Endometrial microvascular endothelial cells (primary cell): Measurements from ENCODE around the gene GDPD2. TPM values are rescaled to one million over a fixed set of nuclear protein-coding genes. Genes with fewer than 3 reads are reported as not detected.
"Not testable (repeated sequence)": the region's sequence is repeated elsewhere in the genome, so short reads cannot be mapped to it uniquely, and the experiment has no call there.

Experiments
- in situ Hi-C: cut with HindIII; loops from 2 replicates; pipeline ENCODE4 v1.10.0; 2017; ENCODE audit warnings: low sequenced_read_pairs, low pct_unique_long_range_greater_than_20kb; ENCODE audit errors: inconsistent ontology term
- total RNA-seq: library from RNA; depleted of rRNA; stranded (reverse); fragments of >200 nt; gene quantifications from one replicate; pipeline ENCODE4 v1.2.3, GENCODE V29; 2015; ENCODE audit errors: inconsistent ontology term

GDPD2 gene
- total RNA-seq: not detected

DNA sequence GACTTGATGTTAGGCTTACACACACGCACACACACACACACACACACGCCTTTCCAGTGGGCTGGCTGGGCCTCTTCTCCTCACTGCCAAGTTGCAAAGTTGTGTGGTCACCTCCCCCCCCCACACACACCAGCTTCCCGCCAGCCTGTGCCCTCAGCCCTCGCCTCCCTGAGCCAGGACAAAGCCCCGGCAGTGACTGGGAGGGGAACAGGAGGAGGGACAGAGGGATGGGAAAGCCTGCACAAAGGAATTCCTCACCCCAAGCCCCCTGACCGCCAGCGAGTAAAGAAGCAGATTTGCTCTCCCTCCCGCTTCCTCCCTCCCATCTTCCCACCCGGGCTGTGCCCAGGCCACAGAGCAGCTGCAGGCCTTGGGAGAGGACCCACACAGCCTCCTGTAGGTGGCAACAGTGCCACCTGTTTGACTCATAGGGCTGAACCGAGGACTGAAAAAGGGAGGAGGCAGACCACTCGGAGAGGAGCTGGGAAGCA is at the start of gene GDPD2:
Gene GDPD2, plus strand, starts transcription at position 464 of the 491 bp plus-strand sequence. CDS start 1,671 bp downstream, outside the sequence.
- in situ Hi-C loops: no loop called here

GRCh38 chrX:70386235-70386634 is 36.9 kb upstream of the GDPD2 start:
- in situ Hi-C loops: no loop called here

DNA sequence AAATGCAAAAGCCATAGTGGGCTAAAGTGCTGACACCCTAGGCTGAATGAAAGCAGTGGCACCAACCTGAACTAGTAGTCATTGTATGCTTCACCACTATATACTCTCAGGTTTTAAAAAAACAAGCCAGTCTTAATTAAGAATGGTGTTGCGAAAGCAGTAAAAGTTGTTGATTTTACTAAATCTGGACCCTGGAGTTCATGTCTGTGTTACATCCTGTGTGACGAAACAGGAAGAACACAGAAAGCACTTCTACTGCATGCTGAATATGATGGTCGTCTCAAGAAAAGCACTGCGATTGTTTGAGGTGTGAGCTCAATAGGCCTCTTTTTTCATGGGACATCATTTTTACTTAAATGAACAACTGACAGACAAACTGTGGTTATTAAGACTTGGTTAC is 24.2 kb upstream of the GDPD2 start:
- in situ Hi-C loops: no loop called here

DNA sequence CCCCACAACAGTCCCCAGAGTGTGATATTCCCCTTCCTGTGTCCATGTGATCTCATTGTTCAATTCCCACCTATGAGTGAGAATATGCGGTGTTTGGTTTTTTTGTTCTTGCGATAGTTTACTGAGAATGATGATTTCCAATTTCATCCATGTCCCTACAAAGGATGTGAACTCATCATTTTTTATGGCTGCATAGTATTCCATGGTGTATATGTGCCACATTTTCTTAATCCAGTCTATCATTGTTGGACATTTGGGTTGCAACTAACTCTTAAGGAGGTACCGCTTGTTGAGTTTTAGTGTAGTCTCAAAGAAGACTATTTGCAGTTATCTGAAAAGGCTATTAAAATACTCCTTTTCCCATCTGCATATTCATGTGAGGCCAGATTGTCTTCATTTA is 22.9 kb upstream of the GDPD2 start:
- in situ Hi-C loops: not testable (repeated sequence)

DNA sequence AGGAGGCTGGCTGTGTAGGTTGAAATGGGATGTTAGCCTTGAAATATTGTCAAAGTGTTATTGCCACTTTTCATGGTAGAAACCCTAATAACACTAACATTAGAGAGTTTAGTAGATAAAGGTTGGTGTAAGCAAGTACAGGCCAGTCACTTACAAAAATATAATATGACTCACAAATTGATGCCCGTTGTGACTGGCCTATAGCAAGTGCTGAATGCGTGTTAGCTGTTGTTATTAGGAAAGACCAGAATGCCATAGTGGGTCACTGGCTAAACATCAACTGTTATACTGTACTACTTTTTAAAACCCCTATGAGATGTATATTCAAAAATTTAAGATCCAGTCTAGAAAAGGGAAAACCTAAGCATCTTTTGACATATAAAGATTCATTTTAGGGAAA is 20.4 kb upstream of the GDPD2 start:
- in situ Hi-C loops: no loop called here

DNA sequence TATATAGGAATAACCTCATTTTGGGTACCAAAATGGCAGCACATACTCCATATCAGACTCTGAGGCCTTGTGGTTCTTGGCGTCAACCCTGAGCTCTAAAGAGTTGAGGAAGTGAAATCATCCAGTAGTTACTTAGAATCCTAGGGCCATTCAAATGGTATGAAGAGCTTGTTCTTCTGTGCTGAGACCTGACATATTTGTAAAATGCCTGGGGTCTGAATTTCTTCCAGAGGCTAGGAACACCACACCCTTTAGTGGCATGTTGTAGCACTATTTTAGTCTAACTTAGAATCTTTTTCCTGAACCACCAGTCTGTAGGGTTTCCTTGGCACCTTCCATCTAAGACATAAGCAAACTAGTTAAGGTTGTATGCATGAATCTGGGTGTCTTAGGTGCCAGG is 18.1 kb upstream of the GDPD2 start:
- in situ Hi-C loops: no loop called here

GRCh38 chrX:70410921-70411320 is 12.2 kb upstream of the GDPD2 start:
- in situ Hi-C loops: no loop called here

DNA sequence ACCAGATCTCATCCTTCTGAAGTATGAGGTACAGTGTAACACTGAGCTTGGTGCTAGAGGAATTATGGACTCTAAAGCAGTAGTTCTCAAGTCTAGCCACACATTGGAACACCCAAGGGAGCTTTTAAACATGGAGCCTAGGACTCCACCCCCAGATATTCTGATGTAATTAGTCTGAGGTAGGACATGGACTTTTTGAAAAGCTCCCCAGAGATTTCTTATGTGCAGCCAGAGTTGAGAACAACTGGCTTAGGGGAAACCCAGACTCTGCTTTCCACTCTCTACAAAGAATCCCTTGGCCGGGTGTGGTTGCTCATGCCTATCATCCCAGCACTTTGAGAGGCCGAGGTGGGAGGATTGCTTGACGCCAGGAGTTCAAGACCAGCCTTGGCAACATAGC is 11.6 kb upstream of the GDPD2 start:
- in situ Hi-C loops: no loop called here

DNA sequence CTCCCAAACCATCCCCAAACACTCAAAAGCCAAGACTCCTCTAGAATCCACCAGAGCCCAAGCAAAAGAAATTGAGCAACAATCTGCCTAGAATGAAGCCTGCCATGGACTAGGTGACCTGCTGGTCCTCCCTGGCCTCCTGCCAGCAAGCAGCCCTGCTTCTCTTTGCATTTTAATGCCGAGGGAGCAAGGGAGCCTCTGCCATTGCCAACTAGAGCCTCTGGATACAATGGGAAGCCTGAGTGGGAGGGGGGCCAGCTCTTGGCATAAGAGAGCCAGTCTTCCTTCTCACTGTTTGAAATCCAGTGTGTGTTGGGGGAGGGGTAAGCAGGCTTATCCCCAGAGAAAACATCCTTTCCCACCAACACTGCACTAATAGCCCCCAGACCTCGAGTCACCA is 1.5 kb upstream of the GDPD2 start:
- in situ Hi-C loops: no loop called here

DNA sequence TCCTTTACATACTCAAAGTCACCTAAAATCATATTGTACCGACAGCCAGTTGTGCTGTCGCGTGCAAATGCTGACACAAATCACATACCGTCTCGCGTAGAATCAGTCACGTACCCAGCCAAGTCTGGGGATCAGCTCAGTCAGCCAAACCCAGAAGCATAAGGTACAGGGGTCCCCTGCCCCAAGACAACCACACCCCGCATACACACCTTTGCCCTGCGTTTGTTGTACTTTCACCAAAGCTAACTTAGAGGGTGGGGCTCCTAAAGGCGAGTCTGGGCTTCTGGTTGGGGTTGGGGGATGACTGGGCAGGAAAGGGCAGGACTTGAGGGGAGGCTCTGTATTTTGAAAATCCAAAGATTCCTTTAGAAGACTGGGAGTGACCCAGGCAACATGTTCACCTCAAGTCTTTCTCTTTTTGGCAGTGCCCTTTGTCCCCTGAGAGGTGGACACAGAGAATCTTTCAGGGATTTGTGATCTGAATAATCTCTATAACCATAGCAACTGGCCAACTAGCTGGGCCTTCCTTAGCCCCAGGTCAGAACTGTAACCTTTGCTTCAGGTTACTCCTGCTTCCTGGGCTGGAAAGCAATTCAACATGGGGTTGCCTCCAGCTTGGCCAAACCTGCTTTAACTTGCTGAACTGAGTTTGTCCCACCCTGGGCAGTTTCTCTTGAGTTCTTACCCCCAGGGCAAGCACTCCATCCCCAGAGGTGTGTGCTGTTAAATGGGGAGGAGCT is 992 bp downstream of the GDPD2 start:
- in situ Hi-C loops: no loop called here

GRCh38 chrX:70424801-70425200 is 1.7 kb downstream of the GDPD2 start:
- in situ Hi-C loops: no loop called here

GRCh38 chrX:70426286-70427278 is 3.5 kb downstream of the GDPD2 start:
- in situ Hi-C loops: no loop called here

DNA sequence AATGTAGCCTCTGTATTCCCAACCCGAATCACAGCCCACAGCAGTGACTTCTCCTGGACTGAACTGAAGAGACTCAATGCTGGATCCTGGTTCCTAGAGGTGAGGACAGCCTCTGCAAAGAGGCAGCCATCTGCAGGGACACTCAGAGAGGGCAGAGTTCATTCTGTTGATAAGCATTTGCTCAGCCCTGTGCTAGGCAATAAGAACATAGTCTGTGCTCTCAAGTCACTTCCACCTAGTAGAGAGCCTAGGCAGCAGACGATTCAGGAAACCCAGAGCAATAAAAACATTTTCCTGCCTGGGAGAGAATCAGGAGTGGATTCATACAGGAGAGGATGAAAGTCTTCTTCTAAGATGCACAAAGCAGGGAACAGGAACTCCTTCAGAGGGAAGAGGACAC is 4.3 kb downstream of the GDPD2 start:
- in situ Hi-C loops: no loop called here

DNA sequence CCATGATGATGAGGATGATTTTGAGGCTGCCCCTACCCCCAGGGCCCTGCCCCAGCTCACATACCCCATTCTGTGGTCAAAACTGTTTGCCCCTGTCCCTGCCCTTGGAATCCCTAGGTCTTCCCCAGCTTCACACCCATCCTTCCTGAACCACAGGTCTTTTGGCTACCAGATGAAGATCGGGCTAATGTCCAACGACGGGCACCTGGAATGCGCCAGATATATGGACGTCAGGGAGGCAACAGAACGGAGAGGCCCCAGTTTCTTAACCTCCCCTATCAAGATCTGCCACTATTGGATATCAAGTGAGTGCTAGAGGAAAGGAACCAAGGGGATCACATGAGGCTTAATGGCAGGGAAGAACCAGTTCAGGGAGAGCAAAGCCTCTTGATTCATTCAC is 6.6 kb downstream of the GDPD2 start:
- in situ Hi-C loops: no loop called here

DNA sequence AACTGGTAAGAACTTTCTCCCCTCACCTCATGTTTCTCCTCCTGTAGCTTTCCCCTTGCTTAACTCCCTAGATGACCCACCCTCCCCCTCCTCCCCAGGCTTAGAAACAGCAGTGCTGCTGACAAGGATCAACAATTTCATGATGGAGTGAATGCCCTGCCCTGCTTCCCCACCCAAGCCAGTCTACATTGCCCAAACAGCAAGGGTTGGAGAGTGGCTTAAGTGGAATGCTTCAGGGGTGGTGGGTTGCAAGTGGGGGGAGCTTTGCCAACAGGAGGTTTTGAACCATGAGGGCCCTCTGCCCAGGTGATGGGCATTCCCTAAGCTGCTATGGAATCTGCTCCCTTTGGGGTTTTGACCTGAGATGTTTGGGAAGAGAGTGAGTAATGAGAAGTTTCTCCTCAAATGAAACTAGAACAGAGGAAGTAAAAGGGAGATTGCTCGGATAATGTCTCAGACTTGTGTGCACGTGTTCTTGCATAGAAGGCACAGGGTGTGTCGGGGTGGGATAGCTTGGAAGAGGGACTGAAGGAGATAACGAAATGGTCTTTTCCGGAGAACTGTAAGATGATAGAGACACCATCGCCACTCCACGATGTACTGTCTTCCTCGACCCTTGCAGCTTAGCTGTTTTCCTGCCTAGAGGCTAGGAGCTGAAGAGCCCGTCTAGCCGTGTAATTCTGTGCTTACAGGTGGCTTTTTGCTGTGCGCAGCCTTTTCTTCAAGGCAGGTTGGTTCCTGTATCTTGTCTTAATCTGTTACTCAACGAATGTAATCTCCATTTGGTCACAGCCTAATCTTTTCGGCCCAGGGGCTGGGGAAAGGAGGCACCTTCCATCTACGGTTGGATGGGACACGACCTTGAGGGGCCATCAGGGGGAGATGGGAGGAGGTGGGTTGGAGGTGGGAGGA is 10.1 kb downstream of the GDPD2 start:
- in situ Hi-C loops: no loop called here

DNA sequence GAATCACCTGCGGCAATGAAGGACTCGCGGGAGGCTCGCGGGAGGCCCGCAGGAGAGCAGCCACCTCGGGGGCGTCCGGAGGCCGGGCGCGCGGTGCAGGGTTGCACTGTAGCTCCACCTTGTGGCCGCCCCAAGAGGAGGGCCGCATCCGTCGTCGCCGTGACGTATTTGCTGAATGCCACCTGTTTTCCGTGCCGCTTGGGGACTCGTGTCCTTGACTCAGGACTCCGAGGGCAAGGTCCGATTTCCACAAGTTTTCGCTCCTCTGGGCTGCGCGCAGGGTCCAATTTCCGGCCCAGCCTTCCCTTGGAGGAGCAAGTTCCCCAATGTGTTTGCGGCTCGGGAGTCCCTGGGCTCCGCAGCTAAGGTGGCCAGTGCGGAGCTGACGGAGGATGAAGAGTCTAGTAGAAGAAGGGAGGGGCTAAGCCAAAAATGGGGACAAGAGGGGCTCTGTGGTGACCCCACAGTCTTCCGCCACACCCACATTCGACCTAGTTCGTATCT is 10.8 kb downstream of the GDPD2 start:
- in situ Hi-C loops: no loop called here

GRCh38 chrX:70434352-70434866 is 11.3 kb downstream of the GDPD2 start:
- in situ Hi-C loops: no loop called here

DNA sequence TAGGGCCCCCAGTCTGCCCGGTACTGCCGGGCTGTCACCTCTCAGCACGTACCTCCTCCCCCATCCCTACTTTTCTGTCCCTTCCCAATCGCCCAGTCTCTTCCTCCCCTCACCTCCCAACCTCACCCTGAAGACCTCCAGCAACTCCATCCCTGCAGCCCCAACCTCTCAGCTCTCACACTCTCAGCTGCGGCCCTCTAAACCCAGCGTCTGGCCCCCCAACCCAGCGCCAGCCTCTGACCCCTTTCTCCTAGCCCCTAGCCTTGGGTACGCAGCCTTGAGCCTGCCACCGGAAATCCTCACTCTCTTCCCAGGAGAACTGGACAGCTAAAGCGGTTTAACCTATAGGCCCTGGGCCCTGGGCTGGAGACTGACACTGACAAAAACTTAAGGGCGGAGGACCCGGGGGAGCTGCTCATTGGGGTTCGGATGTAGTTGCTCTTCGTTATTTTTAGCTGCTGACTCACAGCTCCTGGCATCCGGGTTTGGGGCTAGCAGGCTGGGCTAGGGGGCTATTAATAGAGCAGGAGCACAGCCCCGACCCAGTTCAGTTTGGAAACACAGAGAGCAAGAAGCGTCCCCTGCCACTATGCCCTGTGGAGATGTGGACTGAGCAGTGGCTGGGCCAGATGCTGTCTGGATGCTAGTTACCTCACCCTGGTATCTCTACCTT is 11.9 kb downstream of the GDPD2 start:
- in situ Hi-C loops: no loop called here
